Upper lobe of left lung (tissue), 6 donors: ENCODE measurements around the gene MOG. TPM values are rescaled to one million over a fixed set of nuclear protein-coding genes. Genes with fewer than 3 reads are reported as not detected.
"Not testable (repeated sequence)": the region's sequence is repeated elsewhere in the genome, so short reads cannot be mapped to it uniquely, and the experiment has no call there.

ENCODE experiments used
- ATAC-seq, 2 donors: fragments of 200-7000 bp; cut with Tn5 transposase; one replicate each; pipeline ENCODE4 v1.9.1; 2022; ENCODE audit warnings: mild to moderate bottlenecking in 2 of 2, moderate library complexity in 2 of 2; ENCODE audit not compliant: low FRiP score in 2 of 2
- DNase-seq, 2 donors: peaks; one replicate each; pipeline ENCODE4 v3.0.0-alpha.2; 2019 to 2020
- H3K27ac ChIP-seq, 4 donors: fragments of 200-600 bp; sonication (generic); one replicate each; pipeline ENCODE4 v1.5.1; 2016 to 2019
- H3K27me3 ChIP-seq, 4 donors: fragments of 200-600 bp; sonication (generic); one replicate each; pipeline ENCODE4 v1.5.1; 2017 to 2019
- H3K36me3 ChIP-seq, 4 donors: fragments of 200-600 bp; sonication (generic); one replicate each; pipeline ENCODE4 v1.5.1; 2016 to 2019
- H3K4me1 ChIP-seq, 4 donors: fragments of 200-600 bp; sonication (generic); one replicate each; pipeline ENCODE4 v1.5.1; 2018 to 2019
- H3K4me3 ChIP-seq, 4 donors: fragments of 200-600 bp; sonication (generic); one replicate each; pipeline ENCODE4 v1.5.1; 2017 to 2019; ENCODE audit warnings: mild to moderate bottlenecking in 2 of 4, moderate library complexity in 1 of 4
- H3K9me3 ChIP-seq, 4 donors: fragments of 200-600 bp; sonication (generic); one replicate each; pipeline ENCODE4 v1.5.1; 2018 to 2019
- EP300 ChIP-seq, 4 donors: sonication (generic); formaldehyde crosslinking; IDR thresholded peaks; one replicate each; pipeline ENCODE4 v1.5.1; 2017; ENCODE audit warnings: antibody characterized with exemption in 4 of 4, control low read depth in 2 of 4
- POLR2A ChIP-seq, 4 donors: fragments of 450-650 bp; IDR thresholded peaks; one replicate each; pipeline ENCODE4 v1.5.1; 2016 to 2017; ENCODE audit warnings: antibody characterized with exemption in 4 of 4, mild to moderate bottlenecking in 2 of 4
- POLR2AphosphoS5 ChIP-seq, 2 donors: sonication (generic); formaldehyde crosslinking; IDR thresholded peaks; one replicate each; pipeline ENCODE4 v1.5.1; 2017; ENCODE audit warnings: antibody characterized with exemption in 2 of 2
- WGBS, 2 donors: methylation state at CpG; one replicate each; pipeline ENCODE4 v1.1.5; 2017 to 2018; 5-methylcytosine and 5-hydroxymethylcytosine counted together
- total RNA-seq, 6 donors: library from RNA; depleted of rRNA in 4 of 6; stranded (reverse); fragments of >200 nt in 4 of 6; gene quantifications; one replicate each; pipeline versions ENCODE4 v1.1.0 to v1.2.1, GENCODE V29; 2016 to 2021
- TF ChIP-seq, protein P1 (sequence below), 6 experiments: fragments of 450-650 bp in 4 of 6; fragments of 200-600 bp in 2 of 6; sonication (generic) in 2 of 6; IDR thresholded peaks; one replicate each; pipeline ENCODE4 v1.5.1; 2016 to 2019; ENCODE audit warnings: antibody characterized with exemption in 6 of 6
- donor health status: DM: no; HTN: no; CAD: no; lungs with moderate emphysema.
- donor health status: DM: no; HTN: yes; CAD: no; lungs with severe emphysema.

MOG gene
- total RNA-seq, 6 donors from 2014 or later: not detected

DNA sequence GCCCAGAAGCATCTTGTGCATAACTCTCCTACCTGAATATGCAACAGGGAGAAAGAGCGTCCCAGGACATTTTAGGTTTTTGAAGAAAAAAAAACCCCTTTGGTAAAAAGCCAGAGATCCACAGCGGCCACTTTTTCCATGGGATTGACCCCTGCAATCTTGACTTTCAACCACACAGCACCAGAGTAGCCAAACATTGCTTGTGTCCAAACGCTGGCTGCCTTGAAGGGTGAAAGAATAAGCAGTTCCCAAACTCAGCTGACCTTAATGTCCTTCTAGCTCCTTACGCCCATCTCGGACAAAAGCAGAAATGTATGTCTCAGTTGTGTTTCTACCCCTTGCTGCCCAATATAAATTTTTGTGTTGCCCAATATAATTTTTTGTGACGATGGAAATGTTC lies 1.2 kb upstream of the MOG start:
- Histone ChIP-seq H3K27me3 (no peaks in the 10 kb centered on the region), H3K4me3 (no peak overlapping the region), H3K36me3 (no peaks in the 10 kb centered on the region), H3K9me3 (no peaks in the 10 kb centered on the region), H3K4me1 (no peaks in the 10 kb centered on the region), H3K27ac (no peak overlapping the region)
- ATAC-seq (no peak), DNase-seq (no peak)
- WGBS, 2 donors: 71 to 72% methylated on average over 6 of the region's 6 CpGs
- TF ChIP-seq POLR2A (IDR thresholded peaks at IDR 0.05) (no peak), EP300 (IDR thresholded peaks at IDR 0.05) (no peak), POLR2AphosphoS5 (IDR thresholded peaks at IDR 0.05) (no peak)
- TF ChIP-seq, protein P1, sequence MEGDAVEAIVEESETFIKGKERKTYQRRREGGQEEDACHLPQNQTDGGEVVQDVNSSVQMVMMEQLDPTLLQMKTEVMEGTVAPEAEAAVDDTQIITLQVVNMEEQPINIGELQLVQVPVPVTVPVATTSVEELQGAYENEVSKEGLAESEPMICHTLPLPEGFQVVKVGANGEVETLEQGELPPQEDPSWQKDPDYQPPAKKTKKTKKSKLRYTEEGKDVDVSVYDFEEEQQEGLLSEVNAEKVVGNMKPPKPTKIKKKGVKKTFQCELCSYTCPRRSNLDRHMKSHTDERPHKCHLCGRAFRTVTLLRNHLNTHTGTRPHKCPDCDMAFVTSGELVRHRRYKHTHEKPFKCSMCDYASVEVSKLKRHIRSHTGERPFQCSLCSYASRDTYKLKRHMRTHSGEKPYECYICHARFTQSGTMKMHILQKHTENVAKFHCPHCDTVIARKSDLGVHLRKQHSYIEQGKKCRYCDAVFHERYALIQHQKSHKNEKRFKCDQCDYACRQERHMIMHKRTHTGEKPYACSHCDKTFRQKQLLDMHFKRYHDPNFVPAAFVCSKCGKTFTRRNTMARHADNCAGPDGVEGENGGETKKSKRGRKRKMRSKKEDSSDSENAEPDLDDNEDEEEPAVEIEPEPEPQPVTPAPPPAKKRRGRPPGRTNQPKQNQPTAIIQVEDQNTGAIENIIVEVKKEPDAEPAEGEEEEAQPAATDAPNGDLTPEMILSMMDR (IDR thresholded peaks at IDR 0.05): no peak

DNA sequence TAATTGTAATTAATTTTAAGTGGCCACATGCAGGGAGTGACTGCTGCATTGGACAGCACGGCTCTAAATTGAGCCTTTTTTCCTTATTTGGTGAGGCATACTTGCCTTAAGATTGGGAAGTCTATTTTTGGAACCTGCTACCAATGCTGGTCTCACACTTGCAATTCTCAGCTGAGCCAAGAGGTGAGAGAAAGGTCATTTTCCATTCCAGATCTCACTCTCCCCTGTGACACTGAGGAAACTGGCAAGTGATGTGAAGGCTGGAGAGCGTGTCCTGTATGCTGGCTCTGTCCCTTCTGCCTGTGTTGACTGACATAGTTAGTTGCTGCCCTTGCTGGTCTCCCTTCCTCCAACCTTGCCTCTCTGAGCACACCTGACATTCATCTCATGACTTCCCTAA lies 735 bp upstream of the MOG start:
- no peaks in the 10 kb centered on the region for H3K27me3 ChIP-seq
- no peak overlapping the region for H3K27ac ChIP-seq
- no peaks in the 10 kb centered on the region for H3K4me1 ChIP-seq
- DNase-seq: no peak
- TF ChIP-seq POLR2AphosphoS5 (IDR thresholded peaks at IDR 0.05): no peak
- TF ChIP-seq EP300 (IDR thresholded peaks at IDR 0.05): no peak
- TF ChIP-seq, protein P1 (IDR thresholded peaks at IDR 0.05): no peak
- WGBS, 2 donors: 53 to 55% methylated on average over 2 of the region's 2 CpGs
- H3K9me3 ChIP-seq: no peaks in the 10 kb centered on the region
- H3K36me3 ChIP-seq: no peaks in the 10 kb centered on the region
- no peak overlapping the region for H3K4me3 ChIP-seq
- no peak for ATAC-seq

GRCh38 chr6:29661071-29661470 lies 4.2 kb downstream of the MOG start:
- DNase-seq: no peak
- H3K4me3 ChIP-seq: no peak overlapping the region
- no peaks in the 10 kb centered on the region for H3K36me3 ChIP-seq
- no peak overlapping the region for H3K27ac ChIP-seq
- TF ChIP-seq POLR2AphosphoS5 (IDR thresholded peaks at IDR 0.05) (no peak), EP300 (IDR thresholded peaks at IDR 0.05) (no peak), POLR2A (IDR thresholded peaks at IDR 0.05) (no peak)
- TF ChIP-seq, protein P1 (IDR thresholded peaks at IDR 0.05): no peak
- 66 to 90% methylated on average over 3 of the region's 3 CpGs for WGBS, 2 donors
- no peaks in the 10 kb centered on the region for H3K4me1 ChIP-seq
- H3K27me3 ChIP-seq: no peaks in the 10 kb centered on the region
- H3K9me3 ChIP-seq: no peaks in the 10 kb centered on the region
- no peak for ATAC-seq

GRCh38 chr6:29661502-29662141 lies 4.7 kb downstream of the MOG start:
- H3K9me3 ChIP-seq, H3K27ac ChIP-seq, H3K27me3 ChIP-seq, DNase-seq, ATAC-seq, H3K4me1 ChIP-seq, H3K36me3 ChIP-seq, H3K4me3 ChIP-seq: not testable (repeated sequence)
- 47 to 48% methylated on average over 14 of the region's 14 CpGs for WGBS, 2 donors

GRCh38 chr6:29663300-29664042 lies 6.6 kb downstream of the MOG start:
- DNase-seq (no peak), ATAC-seq (no peak)
- H3K27ac ChIP-seq: no peak overlapping the region
- H3K4me3 ChIP-seq: no peak overlapping the region
- no peaks in the 10 kb centered on the region for H3K27me3 ChIP-seq
- 61 to 62% methylated on average over 5 of the region's 5 CpGs for WGBS, 2 donors
- no peaks in the 10 kb centered on the region for H3K4me1 ChIP-seq
- TF ChIP-seq, protein P1 (IDR thresholded peaks at IDR 0.05): no peak
- TF ChIP-seq POLR2A (IDR thresholded peaks at IDR 0.05): no peak
- TF ChIP-seq EP300 (IDR thresholded peaks at IDR 0.05): no peak
- no peak for TF ChIP-seq POLR2AphosphoS5 (IDR thresholded peaks at IDR 0.05)
- no peaks in the 10 kb centered on the region for H3K36me3 ChIP-seq
- H3K9me3 ChIP-seq: no peaks in the 10 kb centered on the region
